Prostate gland (tissue), 2 donors: ENCODE data around the gene LDB3.

ENCODE experiments used
- POLR2A ChIP-seq: fragments of 450-650 bp; IDR thresholded peaks from one replicate; pipeline ENCODE4 v1.6.1; 2016; ENCODE audit warnings: antibody characterized with exemption, mild to moderate bottlenecking
- POLR2AphosphoS5 ChIP-seq: sonication (generic); formaldehyde crosslinking; IDR thresholded peaks from one replicate; pipeline ENCODE4 v1.6.1; 2017; ENCODE audit warnings: antibody characterized with exemption
- TF ChIP-seq, protein P1 (sequence below), 4 experiments: fragments of 200-600 bp in 2 of 4; fragments of 450-650 bp in 2 of 4; sonication (generic) in 2 of 4; IDR thresholded peaks; 1 replicate in 3 of 4; 2 replicates in 1 of 4; pipeline ENCODE4 v1.5.1; 2016 to 2019; ENCODE audit warnings: antibody characterized with exemption in 4 of 4, mild to moderate bottlenecking in 2 of 4, moderate library complexity in 2 of 4

- TF ChIP-seq POLR2A = peak; percentile 72
- TF ChIP-seq, protein P1, sequence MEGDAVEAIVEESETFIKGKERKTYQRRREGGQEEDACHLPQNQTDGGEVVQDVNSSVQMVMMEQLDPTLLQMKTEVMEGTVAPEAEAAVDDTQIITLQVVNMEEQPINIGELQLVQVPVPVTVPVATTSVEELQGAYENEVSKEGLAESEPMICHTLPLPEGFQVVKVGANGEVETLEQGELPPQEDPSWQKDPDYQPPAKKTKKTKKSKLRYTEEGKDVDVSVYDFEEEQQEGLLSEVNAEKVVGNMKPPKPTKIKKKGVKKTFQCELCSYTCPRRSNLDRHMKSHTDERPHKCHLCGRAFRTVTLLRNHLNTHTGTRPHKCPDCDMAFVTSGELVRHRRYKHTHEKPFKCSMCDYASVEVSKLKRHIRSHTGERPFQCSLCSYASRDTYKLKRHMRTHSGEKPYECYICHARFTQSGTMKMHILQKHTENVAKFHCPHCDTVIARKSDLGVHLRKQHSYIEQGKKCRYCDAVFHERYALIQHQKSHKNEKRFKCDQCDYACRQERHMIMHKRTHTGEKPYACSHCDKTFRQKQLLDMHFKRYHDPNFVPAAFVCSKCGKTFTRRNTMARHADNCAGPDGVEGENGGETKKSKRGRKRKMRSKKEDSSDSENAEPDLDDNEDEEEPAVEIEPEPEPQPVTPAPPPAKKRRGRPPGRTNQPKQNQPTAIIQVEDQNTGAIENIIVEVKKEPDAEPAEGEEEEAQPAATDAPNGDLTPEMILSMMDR (IDR thresholded peaks at IDR 0.05) = peak; percentile 81 to 98 (median 91)
- peak; percentile 77 for TF ChIP-seq POLR2AphosphoS5
These were observed 42.7 kb downstream of the LDB3 start for GRCh38 chr10:86710987-86711512.
